Fibroblast of lung (primary cell): ENCODE data around the gene OCA2. TPM values are rescaled to one million over a fixed set of nuclear protein-coding genes. Genes with fewer than 3 reads are reported as not detected.

ENCODE experiments used
- DNase-seq, 2 donors: peaks; one replicate each; pipeline versions ENCODE4 v3.0.0 to v3.0.0-alpha.2; 2010; ENCODE audit warnings: low read depth in 2 of 2
- H2AFZ ChIP-seq: 2 replicates; pipeline ENCODE4 v1.5.1; 2012; ENCODE audit warnings: low read length, control low read depth, inconsistent platforms
- H3K27ac ChIP-seq: 2 replicates; pipeline ENCODE4 v1.5.1; 2011; ENCODE audit warnings: low read length, control low read depth; ENCODE audit not compliant: insufficient read depth
- H3K27me3 ChIP-seq: 2 replicates; pipeline ENCODE4 v1.5.1; 2011; ENCODE audit warnings: mild to moderate bottlenecking, low read length; ENCODE audit not compliant: control insufficient read depth, insufficient read depth
- H3K36me3 ChIP-seq: 2 replicates; pipeline ENCODE4 v1.5.1; 2011; ENCODE audit warnings: low read length; ENCODE audit not compliant: control insufficient read depth, insufficient read depth
- H3K4me1 ChIP-seq: 2 replicates; pipeline ENCODE4 v1.5.1; 2011; ENCODE audit warnings: low read length; ENCODE audit not compliant: control insufficient read depth, insufficient read depth; ENCODE audit errors: extremely low read depth
- H3K4me2 ChIP-seq: 2 replicates; pipeline ENCODE4 v1.5.1; 2011; ENCODE audit warnings: low read length, control low read depth; ENCODE audit not compliant: insufficient read depth; ENCODE audit errors: extremely low read depth
- H3K4me3 ChIP-seq, 4 experiments: fragments of 200-600 bp in 1 of 4; sonication (generic) in 1 of 4; replicated peaks in 1 of 4; 2 replicates each; pipeline ENCODE4 v1.5.1; 2011 to 2016; ENCODE audit warnings: low read length in 4 of 4, low read depth in 3 of 4, mild to moderate bottlenecking in 3 of 4, control low read depth in 2 of 4, inconsistent platforms in 1 of 4, mixed read lengths in 1 of 4; ENCODE audit not compliant: insufficient read depth in 1 of 4; ENCODE audit errors: control extremely low read depth in 1 of 4
- H3K79me2 ChIP-seq: 2 replicates; pipeline ENCODE4 v1.5.1; 2012; ENCODE audit warnings: mild to moderate bottlenecking, low read length, inconsistent platforms; ENCODE audit not compliant: control insufficient read depth, insufficient read depth
- H3K9ac ChIP-seq: 2 replicates; pipeline ENCODE4 v1.5.1; 2011; ENCODE audit warnings: mild to moderate bottlenecking, low read length, control low read depth; ENCODE audit not compliant: insufficient read depth
- H3K9me3 ChIP-seq: 2 replicates; pipeline ENCODE4 v1.5.1; 2012; ENCODE audit warnings: low read depth, low read length; ENCODE audit not compliant: control insufficient read depth, insufficient read depth
- H4K20me1 ChIP-seq: 2 replicates; pipeline ENCODE4 v1.5.1; 2011; ENCODE audit warnings: low read length; ENCODE audit not compliant: control insufficient read depth, insufficient read depth; ENCODE audit errors: extremely low read depth
- EZH2 ChIP-seq: IDR thresholded peaks from 2 replicates; pipeline ENCODE4 v1.5.1; 2012; ENCODE audit warnings: low read length, control low read depth, mild to moderate bottlenecking; ENCODE audit errors: missing control alignments
- polyA plus RNA-seq, 2 donors: library from polyadenylated mRNA; depleted of rRNA in 1 of 2; stranded (reverse) in 1 of 2; unstranded in 1 of 2; fragments of >200 nt; gene quantifications; 2 replicates each; pipeline ENCODE4 v1.2.1, GENCODE V29; 2011 to 2012; ENCODE audit warnings: missing spikeins in 1 of 2
- total RNA-seq: library from RNA; depleted of rRNA; stranded (reverse); fragments of >200 nt; gene quantifications from 2 replicates; pipeline ENCODE4 v1.2.1, GENCODE V29; 2014
- TF ChIP-seq, protein P1 (sequence below), 2 donors: IDR thresholded peaks in 1 of 2; conservative IDR thresholded peaks in 1 of 2; 1 replicate in 1 of 2; 2 replicates in 1 of 2; pipeline ENCODE4 v1.5.1; 2011 to 2012; ENCODE audit warnings: low read length in 2 of 2, control low read depth in 1 of 2, inconsistent platforms in 1 of 2, low read depth in 1 of 2, mild to moderate bottlenecking in 1 of 2

OCA2 gene
- total and polyA plus RNA-seq, 2 donors (not counting 1 experiment from before 2014, with no cell fraction given): not detected

DNA sequence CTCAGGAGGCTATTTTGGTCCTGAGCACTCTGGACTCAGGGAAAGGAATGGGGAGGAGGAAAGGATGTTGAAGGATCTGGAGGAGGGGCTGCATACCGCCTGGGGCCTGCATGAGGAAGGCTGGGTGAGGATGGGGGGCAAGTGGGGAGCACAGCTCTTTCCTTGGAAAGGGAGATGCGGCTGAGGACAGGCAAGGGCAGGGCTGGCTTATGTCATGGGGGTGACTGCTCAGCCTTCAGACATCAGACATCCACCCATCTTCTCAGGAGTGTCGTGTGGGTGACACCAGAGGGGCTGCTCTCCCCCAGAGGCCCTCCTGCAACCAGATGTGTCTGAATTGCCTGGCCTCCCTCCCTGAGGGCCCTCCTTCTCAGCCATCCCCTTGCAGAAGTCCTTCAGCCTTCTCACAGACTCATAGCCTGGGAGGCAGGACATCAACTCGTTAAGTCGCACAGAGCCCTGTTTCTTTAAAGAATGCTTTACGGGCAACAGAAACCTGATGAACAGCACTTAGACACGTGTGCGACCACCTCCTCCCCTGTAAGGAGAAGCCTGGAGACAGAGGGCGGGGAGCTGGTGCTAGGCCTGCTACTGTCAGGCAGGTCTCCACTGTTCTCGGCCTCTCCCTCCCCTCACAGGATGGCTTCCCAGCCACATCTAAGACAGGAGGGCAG, 252.3 kb downstream of the OCA2 start:
- H3K4me3 ChIP-seq: no peak overlapping the region
- H3K36me3 ChIP-seq: no peaks in the 10 kb centered on the region
- no peaks in the 10 kb centered on the region for H3K4me1 ChIP-seq
- no peaks in the 10 kb centered on the region for H4K20me1 ChIP-seq
- no peaks in the 10 kb centered on the region for H3K27me3 ChIP-seq
- H2AFZ ChIP-seq: no peak overlapping the region
- no peak for DNase-seq
- H3K9ac ChIP-seq: no peak overlapping the region
- H3K27ac ChIP-seq: no peak overlapping the region
- no peaks in the 10 kb centered on the region for H3K79me2 ChIP-seq
- TF ChIP-seq, protein P1, sequence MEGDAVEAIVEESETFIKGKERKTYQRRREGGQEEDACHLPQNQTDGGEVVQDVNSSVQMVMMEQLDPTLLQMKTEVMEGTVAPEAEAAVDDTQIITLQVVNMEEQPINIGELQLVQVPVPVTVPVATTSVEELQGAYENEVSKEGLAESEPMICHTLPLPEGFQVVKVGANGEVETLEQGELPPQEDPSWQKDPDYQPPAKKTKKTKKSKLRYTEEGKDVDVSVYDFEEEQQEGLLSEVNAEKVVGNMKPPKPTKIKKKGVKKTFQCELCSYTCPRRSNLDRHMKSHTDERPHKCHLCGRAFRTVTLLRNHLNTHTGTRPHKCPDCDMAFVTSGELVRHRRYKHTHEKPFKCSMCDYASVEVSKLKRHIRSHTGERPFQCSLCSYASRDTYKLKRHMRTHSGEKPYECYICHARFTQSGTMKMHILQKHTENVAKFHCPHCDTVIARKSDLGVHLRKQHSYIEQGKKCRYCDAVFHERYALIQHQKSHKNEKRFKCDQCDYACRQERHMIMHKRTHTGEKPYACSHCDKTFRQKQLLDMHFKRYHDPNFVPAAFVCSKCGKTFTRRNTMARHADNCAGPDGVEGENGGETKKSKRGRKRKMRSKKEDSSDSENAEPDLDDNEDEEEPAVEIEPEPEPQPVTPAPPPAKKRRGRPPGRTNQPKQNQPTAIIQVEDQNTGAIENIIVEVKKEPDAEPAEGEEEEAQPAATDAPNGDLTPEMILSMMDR (conservative IDR thresholded peaks at IDR 0.05 in 1 of 2, IDR thresholded peaks at IDR 0.05 in 1 of 2; ENCODE audit: low read depth in 1 of 2, low read length in 2 of 2): no peak
- TF ChIP-seq EZH2: no peak
- no peak overlapping the region for H3K4me2 ChIP-seq
- no peaks in the 10 kb centered on the region for H3K9me3 ChIP-seq

DNA sequence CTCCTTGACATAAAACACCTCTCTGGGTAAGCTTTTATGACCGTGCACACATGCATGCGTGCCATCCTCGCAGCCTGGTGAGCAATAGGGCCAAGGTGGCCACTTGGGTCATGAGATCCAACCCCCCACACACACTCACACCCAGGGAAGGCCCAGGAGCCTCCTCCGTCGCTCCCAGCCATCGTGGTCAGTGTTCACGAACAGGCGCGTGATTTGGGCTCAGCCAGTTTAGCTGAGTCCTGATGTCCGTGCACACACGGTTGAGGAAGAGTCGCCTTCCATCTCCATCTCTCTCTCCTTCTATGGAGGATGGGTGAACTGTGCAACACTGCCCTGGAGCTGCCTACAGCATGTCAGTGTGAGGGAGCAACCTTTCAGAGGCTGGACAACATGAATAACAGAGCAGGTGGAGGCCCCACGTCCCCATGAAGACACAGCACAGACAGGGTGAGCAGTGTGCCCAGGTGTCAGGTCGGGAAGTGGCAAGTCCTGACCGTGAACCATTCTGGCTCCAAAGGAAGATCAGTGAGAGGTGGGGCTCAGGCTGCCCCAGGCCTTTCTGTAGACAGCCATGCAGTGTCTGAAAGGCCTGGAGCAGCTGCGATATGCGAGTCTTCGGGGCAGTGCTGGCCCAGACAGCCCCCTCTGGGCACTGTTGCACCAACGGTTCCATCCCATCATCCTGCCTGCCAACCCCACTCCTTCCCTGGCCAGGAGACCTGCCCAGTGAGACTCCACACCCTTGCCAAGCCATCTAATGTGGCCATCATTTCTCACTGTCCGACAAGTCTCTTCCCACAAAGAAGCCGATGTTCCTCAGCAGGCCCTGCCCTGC, 253.4 kb downstream of the OCA2 start:
- Histone ChIP-seq H3K27ac (no peak overlapping the region), H4K20me1 (no peaks in the 10 kb centered on the region), H3K9ac (no peak overlapping the region), H3K4me3 (no peak overlapping the region), H2AFZ (no peak overlapping the region), H3K4me1 (no peaks in the 10 kb centered on the region), H3K9me3 (no peaks in the 10 kb centered on the region), H3K36me3 (no peaks in the 10 kb centered on the region), H3K27me3 (no peaks in the 10 kb centered on the region), H3K4me2 (no peak overlapping the region), H3K79me2 (no peaks in the 10 kb centered on the region)
- no peak for TF ChIP-seq EZH2
- TF ChIP-seq, protein P1 (conservative IDR thresholded peaks at IDR 0.05 in 1 of 2, IDR thresholded peaks at IDR 0.05 in 1 of 2; ENCODE audit: low read depth in 1 of 2, low read length in 2 of 2): no peak
- no peak for DNase-seq

DNA sequence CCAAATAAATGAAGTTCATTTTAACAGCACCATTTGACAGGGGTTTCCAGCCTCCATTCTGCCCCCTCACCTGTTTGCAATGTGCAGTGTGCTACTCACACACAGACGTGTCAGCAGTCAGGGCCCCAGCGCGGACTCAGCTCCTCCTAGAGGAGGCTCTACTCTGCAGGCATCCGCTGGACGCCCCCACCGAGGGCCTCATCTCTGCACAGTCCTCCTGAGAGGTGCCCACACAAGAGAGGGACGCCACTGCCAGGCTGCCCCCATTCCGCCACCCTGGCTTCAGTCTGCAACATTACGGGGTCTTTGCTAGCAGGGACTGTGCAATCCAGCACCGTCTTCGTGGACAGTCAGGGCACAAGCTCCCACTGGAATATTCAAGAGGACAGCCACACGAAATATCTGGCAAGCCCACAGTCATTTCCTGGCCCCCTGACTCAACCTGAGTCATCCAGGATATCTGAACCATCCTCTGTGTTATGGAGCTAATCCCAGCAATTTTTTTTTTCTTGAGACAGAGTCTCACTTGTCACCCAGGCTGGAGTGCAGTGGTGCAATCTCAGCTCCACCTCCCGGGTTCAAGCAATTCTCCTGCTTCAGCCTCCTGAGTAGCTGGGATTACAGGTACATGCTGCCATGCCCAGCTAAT, 255.0 kb downstream of the OCA2 start:
- Histone ChIP-seq H3K27ac (no peak overlapping the region), H4K20me1 (no peaks in the 10 kb centered on the region), H3K4me1 (no peaks in the 10 kb centered on the region), H3K79me2 (no peaks in the 10 kb centered on the region), H3K9ac (no peak overlapping the region), H3K27me3 (no peaks in the 10 kb centered on the region), H3K36me3 (no peaks in the 10 kb centered on the region), H3K9me3 (no peaks in the 10 kb centered on the region), H3K4me2 (no peak overlapping the region), H2AFZ (no peak overlapping the region), H3K4me3 (no peak overlapping the region)
- DNase-seq: peak; percentile 56 to 94
- TF ChIP-seq EZH2: no peak
- TF ChIP-seq, protein P1 (conservative IDR thresholded peaks at IDR 0.05 in 1 of 2, IDR thresholded peaks at IDR 0.05 in 1 of 2; ENCODE audit: low read depth in 1 of 2, low read length in 2 of 2): no peak
